Measurements from ENCODE around the gene RPL7L1.

Gene RPL7L1

GRCh38 chr6:42936398-42936797, 57.0 kb downstream of the RPL7L1 start:
- DNase-seq: no peak

DNA sequence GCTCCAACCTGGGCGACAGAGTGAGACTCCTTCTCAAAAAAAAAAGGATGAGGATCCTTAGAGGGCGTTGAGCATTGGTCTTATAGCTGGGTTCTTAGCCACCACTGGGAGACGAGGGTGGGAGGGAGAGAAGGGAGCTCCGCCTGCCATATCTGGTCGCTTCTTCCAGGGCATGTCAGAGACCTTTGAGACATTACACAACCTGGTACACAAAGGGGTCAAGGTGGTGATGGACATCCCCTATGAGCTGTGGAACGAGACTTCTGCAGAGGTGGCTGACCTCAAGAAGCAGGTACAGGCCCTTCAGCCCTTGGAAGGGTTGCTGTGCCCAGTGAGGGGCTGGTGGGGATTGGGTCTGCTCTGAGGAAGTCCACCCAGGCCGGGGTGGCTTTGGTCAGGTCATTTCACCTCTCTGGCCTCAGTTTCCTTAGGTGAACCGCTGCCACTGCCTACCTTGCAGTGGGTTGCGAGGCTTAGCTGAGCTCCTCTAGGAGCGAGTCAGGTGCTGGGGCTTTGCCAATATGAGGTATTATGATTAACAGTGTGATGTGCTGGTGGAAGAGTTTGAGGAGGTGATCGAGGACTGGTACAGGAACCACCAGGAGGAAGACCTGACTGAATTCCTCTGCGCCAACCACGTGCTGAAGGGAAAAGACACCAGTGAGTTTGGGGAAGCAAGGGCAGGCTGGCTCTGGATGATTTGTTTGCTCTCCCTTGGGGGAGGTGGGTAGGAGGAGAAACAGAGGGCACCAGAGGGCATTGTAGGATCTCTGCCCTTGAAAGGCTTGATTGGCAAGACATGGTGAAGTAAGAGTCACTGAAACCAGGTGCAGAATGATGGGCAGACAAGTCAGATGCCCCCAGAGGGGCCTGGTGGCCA, 58.4 kb downstream of the RPL7L1 start:
- no peak for DNase-seq

GRCh38 chr6:42938428-42938796, 59.0 kb downstream of the RPL7L1 start:
- DNase-seq: no peak

DNA sequence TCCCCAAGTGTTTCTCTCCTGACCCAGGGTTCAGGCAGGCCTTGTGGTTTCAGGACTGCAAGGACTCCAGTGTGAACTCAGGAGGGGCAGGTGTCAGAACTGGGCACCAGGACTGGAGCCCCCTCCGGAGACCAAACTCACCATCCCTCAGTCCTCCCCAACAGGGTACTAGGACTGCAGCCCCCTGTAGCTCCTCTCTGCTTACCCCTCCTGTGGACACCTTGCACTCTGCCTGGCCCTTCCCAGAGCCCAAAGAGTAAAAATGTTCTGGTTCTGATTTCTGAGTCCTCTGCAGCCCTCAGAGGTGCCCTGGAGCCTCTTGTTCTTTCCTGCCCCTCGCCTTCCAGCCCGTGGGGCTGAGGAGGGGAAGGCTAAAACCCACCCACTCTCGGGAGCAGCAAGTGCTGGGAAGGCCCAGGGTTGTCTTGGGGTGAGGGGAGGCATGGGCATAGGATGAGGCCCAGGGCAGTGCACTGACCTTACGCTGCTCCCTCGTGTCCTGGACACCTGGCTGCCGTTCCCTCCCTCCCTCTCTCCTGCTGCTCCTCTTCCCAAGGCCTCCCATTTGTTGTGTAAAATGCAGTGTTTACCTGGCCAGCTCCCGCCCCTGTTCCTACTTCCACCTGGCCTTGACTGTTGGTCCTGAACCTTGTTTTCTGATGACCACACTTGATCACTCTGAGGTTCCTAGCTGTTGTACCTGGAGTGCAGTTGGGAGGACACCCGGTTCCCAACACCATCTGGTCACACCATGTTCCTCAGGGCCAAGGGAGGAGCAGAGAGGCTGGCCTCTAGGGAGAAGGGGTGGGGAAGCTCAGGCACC, 59.8 kb downstream of the RPL7L1 start:
- DNase-seq: no peak

All from NCI-H1436 treated with DMSO at 0.1 percent for 48 hours (cell line).